ENCODE data around the gene ZNF791.
"Not testable (repeated sequence)": the region's sequence is repeated elsewhere in the genome, so short reads cannot be mapped to it uniquely, and the experiment has no call there.

The ZNF791 gene

GRCh38 chr19:12629215-12629614 is 18.5 kb downstream of the ZNF791 start:
- DNase-seq (ENCODE audit: low read depth), result no peak

GRCh38 chr19:12636631-12637030 is 25.9 kb downstream of the ZNF791 start:
- DNase-seq (ENCODE audit: low read depth), result no peak

- DNase-seq (ENCODE audit: low read depth), result no peak
Measured at GRCh38 chr19:12638611-12639182, 28.0 kb downstream of the ZNF791 start.

- DNase-seq (ENCODE audit: low read depth), result peak; percentile 77
Measured at GRCh38 chr19:12639901-12640613, 29.3 kb downstream of the ZNF791 start.

GRCh38 chr19:12641456-12641855 is 30.7 kb downstream of the ZNF791 start:
- DNase-seq (ENCODE audit: low read depth), result no peak

- no peak for DNase-seq (ENCODE audit: low read depth)
Measured at GRCh38 chr19:12642506-12642905, 31.8 kb downstream of the ZNF791 start.

GRCh38 chr19:12643716-12644115 is 33.0 kb downstream of the ZNF791 start:
- DNase-seq (ENCODE audit: low read depth), result not testable (repeated sequence)

- no peak for DNase-seq (ENCODE audit: low read depth)
Measured at GRCh38 chr19:12646551-12646950, 35.8 kb downstream of the ZNF791 start.

- no peak for DNase-seq (ENCODE audit: low read depth)
Measured at GRCh38 chr19:12647047-12647446, 36.3 kb downstream of the ZNF791 start.

- no peak for DNase-seq (ENCODE audit: low read depth)
Measured at GRCh38 chr19:12647490-12648071, 36.9 kb downstream of the ZNF791 start.

- no peak for DNase-seq (ENCODE audit: low read depth)
Measured at GRCh38 chr19:12648088-12648487, 37.4 kb downstream of the ZNF791 start.

- DNase-seq (ENCODE audit: low read depth), result no peak
Measured at GRCh38 chr19:12649941-12650340, 39.2 kb downstream of the ZNF791 start.

- DNase-seq (ENCODE audit: low read depth), result no peak
Measured at GRCh38 chr19:12652219-12652618, 41.5 kb downstream of the ZNF791 start.

GRCh38 chr19:12655546-12655945 is 44.8 kb downstream of the ZNF791 start:
- DNase-seq (ENCODE audit: low read depth), result no peak

GRCh38 chr19:12656899-12657571 is 46.3 kb downstream of the ZNF791 start:
- no peak for DNase-seq (ENCODE audit: low read depth)

GRCh38 chr19:12657966-12658365 is 47.2 kb downstream of the ZNF791 start:
- no peak for DNase-seq (ENCODE audit: low read depth)

- no peak for DNase-seq (ENCODE audit: low read depth)
Measured at GRCh38 chr19:12660980-12661379, 50.3 kb downstream of the ZNF791 start.

- DNase-seq (ENCODE audit: low read depth), result no peak
Measured at GRCh38 chr19:12664406-12665280, 53.9 kb downstream of the ZNF791 start.

- DNase-seq (ENCODE audit: low read depth), result no peak
Measured at GRCh38 chr19:12665281-12665573, 54.5 kb downstream of the ZNF791 start.

GRCh38 chr19:12665671-12666264 is 55.0 kb downstream of the ZNF791 start:
- DNase-seq (ENCODE audit: low read depth), result no peak

- peak; percentile 70 for DNase-seq (ENCODE audit: low read depth)
Measured at GRCh38 chr19:12666265-12667048, 55.7 kb downstream of the ZNF791 start, which contains the start of the genes MAN2B1 and WDR83. TSS of gene MAN2B1 (minus strand) at chr19:12666742. CDS start at chr19:12666701, 41 bp downstream. TSS of gene WDR83 (plus strand) at chr19:12666807. CDS start at chr19:12669791, 2,984 bp downstream.
